ENCODE data around the gene FIBCD1. TPM values are rescaled to one million over a fixed set of nuclear protein-coding genes. Genes with fewer than 3 reads are reported as not detected.

The FIBCD1 gene
- total and polyA plus RNA-seq, 9 of the 15 experiments (the other 6 are each of a cell fraction or from before 2014, with no cell fraction given), result 0.53 to 1.2 (median 0.95) TPM; not detected in 4

GRCh38 chr9:130932255-130933079 lies 6.6 kb downstream of the FIBCD1 start (continued):
- no peak for TF ChIP-seq NFIX (CRISPR knock-in tag; IDR thresholded peaks at IDR 0.05; ENCODE audit: low read depth)
- no peak for TF ChIP-seq ZNF589 (CRISPR knock-in tag; IDR thresholded peaks at IDR 0.05; ENCODE audit: low read depth)
- TF ChIP-seq ZC3H4 (CRISPR knock-in tag; IDR thresholded peaks at IDR 0.05; ENCODE audit: borderline replicate concordance), result no peak
- TF ChIP-seq XRCC5 (IDR thresholded peaks at IDR 0.05; ENCODE audit: low read depth, low read length), result no peak
- TF ChIP-seq ATF4 (CRISPR knock-in tag; IDR thresholded peaks at IDR 0.05), result no peak
- peak; percentile 84; the same call in 1 of the 2 replicates for TF ChIP-seq ZHX1 (conservative IDR thresholded peaks at IDR 0.05; ENCODE audit: low read length)
- TF ChIP-seq RBFOX2 (IDR thresholded peaks at IDR 0.05; ENCODE audit: low read depth, low read length), result no peak
- no peak for TF ChIP-seq ETV5 (CRISPR knock-in tag; IDR thresholded peaks at IDR 0.05; ENCODE audit: low read depth)
- no peak for TF ChIP-seq ZNF717 (CRISPR knock-in tag; IDR thresholded peaks at IDR 0.05)
- TF ChIP-seq KDM5B (IDR thresholded peaks at IDR 0.05; ENCODE audit: insufficient replicate concordance, low read depth, low read length), result no peak
- TF ChIP-seq HEY1 (CRISPR knock-in tag; IDR thresholded peaks at IDR 0.05; ENCODE audit: borderline replicate concordance), result no peak
- TF ChIP-seq ZNF518B (CRISPR knock-in tag; IDR thresholded peaks at IDR 0.05), result no peak
- no peak for TF ChIP-seq CEBPB (tag; IDR thresholded peaks at IDR 0.05)
- TF ChIP-seq HBP1 (CRISPR knock-in tag; IDR thresholded peaks at IDR 0.05), result no peak
- TF ChIP-seq E2F5 (CRISPR knock-in tag; IDR thresholded peaks at IDR 0.05), result no peak
- TF ChIP-seq SMAD3 (CRISPR knock-in tag; conservative IDR thresholded peaks at IDR 0.05), result no peak
- no peak for TF ChIP-seq TEAD4 (IDR thresholded peaks at IDR 0.05; ENCODE audit: low read length)
- TF ChIP-seq TEAD4 (CRISPR knock-in tag; IDR thresholded peaks at IDR 0.05; ENCODE audit: borderline replicate concordance), result no peak

Measured in K562 (cell line).